Measurements from ENCODE around the gene LRMDA.

LRMDA gene

DNA sequence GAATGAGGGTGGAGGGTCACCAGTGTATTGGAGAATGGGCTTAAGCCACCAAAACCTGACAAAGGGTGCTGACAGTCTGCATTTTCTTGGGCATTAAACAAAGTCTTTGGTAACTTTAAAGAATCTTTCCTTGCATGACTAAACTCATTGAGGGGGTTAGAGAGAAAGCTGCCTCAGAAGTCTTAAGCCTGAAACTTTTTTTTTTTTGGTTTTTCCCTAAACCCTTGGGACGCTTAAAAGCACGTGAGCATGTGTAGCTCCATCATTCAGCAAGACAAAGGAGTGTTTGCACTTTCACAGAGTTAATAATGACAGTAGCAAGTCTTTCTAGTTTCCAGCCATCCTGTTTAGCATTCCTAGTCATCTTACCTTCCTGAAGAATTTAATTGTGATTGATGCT, 110.7 kb downstream of the LRMDA start:
- no peak for DNase-seq (ENCODE audit: low read depth)

DNA sequence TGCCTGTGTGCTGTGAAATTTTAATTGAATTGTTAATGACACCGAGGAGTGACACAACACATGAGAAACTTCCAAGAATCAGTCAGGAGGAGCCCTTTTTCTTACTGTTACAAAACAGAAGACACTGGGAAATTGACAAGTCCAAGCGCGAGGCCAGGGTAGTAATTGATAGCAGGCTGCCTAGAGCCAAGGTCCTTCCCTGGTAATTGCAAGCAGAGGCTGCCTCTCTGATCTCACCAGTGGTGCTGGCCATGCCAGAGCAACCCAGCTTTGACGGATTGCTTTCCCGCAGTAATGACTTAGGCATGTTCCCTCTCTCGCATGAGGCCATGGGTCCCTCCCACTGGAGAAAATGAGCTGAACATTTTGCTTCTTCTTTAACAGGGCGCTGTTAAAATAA, 111.5 kb downstream of the LRMDA start:
- no peak for DNase-seq (ENCODE audit: low read depth)

DNA sequence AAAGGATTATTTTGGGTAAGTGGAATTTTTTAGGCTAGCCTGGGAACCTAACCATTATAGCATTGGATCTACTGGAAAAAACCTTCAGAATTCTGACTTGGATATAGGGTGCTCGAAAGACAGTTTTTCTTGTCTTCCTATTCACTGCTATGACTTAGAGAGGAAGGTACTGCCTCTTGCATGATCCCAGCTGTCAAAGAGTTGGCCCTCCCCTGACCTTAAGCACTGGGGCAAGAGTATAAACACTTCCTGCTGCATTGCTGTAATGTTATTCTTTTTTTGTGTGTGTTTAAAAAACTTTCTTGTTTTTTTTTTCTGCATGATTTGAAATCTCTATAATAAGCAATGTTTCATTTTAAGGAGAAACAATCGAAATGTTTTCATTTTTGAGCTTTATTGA, 113.0 kb downstream of the LRMDA start:
- no peak for DNase-seq (ENCODE audit: low read depth)

DNA sequence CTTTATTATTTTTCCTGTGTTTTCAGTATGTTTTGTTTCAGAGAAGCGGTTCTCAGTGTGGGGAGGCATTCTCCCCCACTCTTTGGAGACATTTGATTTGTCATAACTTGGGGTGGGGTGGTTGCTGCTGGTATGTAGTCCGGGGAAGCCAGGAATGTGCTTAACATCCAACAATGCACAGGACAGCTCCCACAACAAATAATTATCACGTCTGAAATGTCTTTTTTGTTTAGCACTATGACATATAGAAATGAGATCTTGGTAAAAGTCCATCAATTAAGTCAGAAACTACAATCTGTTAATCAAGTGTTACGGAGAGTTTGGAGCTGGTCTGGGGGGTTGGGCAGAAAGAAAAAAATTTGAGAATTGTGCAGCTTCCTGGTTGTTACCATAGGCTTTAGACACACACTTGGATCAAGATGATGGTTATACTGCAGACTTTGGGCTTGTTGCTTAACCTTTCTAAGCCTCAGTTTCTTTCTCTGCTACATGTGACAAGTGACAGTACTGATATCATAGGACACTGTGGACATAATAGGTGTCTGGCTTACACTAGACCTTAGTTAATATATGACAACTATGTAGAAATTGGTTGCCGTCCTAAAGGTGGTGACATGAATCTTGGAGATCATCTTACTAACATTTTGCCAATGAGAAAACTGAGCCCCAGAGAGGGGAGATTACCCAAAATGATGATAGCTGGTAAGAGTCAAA, 113.7 kb downstream of the LRMDA start:
- DNase-seq (ENCODE audit: low read depth) = no peak

DNA sequence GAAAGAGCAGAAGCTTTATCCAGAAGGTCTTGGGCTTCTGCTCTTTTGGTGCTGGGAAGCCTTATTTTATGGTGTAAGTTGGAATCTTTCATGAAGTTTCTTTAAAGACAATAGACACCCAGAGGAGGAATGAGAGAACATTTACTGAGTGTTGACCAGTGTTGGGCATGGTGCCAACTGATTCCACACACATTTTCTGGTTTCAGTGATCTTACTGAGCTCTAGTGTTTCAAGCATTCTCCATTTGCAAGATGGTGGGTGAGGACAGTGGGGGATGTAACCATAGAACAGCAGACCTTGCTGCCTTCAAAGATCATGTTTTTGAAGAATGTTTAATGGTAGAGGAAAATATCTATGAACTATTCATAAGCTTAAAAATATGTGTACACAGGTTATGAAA, 114.6 kb downstream of the LRMDA start:
- no peak for DNase-seq (ENCODE audit: low read depth)

DNA sequence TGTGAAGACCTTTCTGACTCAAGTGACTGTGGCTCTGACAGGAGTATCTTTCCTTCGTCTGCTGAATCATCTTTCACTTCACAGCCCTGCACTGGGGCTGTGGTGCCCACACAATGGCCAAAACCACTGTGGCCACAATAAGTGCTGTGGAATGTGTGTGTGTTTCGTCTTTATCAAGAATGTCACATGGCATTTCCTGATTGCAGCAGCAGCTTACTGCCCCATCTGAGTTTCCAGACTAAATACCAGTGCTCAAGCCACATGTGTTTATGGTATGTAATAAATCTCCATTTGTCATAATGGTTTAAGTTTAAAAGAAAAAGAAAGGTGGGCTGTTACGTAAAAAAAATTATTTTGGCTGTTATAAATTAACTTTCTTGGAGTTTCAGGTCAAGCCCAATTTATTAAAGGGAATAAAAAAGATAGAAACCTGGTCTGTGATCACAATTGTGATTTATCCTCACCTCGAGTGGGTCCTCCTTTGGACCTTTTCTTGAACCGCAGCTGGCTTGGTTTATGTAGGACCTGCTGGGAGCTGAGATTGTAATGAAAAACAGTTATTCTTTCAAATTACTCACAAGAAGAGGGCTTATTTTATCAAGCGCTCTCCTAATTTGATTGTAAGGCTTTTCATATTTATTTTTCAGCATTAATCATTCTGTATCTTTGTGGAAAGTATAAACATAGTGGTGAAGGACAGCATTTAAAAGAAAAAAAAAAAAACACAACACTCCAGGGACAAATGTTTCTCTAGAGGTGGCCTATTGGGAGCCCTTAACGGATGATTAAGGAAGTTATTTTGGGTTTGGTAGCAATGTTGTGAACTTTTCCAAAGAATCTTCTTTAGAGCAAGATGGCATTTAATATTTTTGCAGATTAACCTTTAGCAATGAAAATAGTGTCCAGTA, 116.2 kb downstream of the LRMDA start:
- DNase-seq (ENCODE audit: low read depth) = no peak

DNA sequence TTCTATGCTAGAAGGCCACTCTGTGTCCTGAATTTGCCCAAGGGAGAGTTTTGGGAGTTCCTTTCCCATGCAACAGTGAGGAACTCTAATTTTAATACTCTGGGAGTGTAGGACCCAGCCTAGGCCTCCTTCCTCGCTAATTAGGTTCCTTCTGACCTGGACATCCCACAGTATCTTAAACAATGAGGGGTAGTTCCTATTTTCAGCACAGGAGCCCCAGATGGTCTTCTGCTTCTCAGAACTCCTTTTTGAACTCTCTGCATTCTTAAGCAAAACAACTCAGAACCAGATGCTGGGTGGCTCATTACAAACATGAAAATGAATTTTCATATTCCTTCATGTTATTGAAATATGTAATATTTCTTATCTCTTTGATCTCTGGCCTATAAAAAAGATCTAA, 116.9 kb downstream of the LRMDA start:
- no peak for DNase-seq (ENCODE audit: low read depth)

DNA sequence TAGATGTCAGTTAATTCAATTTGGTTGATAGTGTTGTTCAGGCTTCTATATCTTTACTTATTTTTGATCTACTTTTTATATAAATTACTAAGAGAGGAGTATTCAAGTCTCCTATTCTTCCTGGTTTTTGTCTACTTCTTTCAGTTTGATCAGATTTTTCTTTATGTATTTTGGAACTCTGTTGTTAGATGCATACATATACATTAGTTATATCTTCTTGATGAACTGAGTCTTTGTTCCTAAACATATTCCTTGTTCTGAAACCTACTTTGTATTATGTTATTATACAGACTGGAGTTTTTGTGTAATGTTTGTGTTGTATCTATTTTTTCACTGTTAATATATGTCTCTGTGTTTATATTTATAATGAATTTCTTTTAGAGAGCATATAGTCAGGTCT, 118.8 kb downstream of the LRMDA start:
- DNase-seq (ENCODE audit: low read depth) = no peak

DNA sequence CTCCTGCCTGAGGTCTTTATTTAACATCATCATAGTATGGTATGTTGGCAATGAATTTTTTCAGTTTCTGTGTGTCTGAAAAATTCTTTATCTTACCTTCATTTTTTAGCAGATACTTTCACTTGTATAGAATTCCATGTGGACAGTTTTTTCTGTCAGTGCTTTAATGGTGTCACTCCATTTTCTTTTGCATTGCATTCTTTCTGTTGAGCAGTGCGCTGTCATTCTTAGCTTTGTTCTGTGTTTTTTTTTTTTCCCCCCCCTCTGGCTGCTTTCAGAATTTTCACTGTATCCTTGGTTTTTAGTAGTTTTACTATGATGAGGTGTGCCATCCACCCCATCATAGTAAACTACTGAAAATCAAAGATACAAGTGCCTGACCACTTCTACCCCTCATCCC, 120.7 kb downstream of the LRMDA start:
- DNase-seq (ENCODE audit: low read depth) = no peak

DNA sequence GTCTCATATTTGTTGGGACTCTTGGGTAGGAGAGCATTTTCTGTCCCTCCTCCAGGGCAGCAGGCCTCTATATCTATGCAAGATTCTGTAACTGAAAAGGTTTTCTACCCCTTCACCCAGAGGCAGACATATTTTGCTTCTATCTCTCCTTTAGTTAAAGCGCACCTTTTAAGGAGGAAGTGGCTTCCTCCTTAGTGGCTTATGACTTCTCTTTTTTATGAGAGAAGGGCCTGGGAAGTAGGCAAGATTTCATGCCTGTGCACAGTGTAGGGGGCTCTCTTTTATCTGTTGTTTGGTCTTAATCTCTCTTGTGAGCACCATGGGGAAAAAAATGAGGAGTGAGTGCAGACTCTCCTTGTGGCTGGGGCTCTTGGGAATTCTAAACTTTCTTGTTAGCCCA, 122.1 kb downstream of the LRMDA start:
- DNase-seq (ENCODE audit: low read depth) = no peak

DNA sequence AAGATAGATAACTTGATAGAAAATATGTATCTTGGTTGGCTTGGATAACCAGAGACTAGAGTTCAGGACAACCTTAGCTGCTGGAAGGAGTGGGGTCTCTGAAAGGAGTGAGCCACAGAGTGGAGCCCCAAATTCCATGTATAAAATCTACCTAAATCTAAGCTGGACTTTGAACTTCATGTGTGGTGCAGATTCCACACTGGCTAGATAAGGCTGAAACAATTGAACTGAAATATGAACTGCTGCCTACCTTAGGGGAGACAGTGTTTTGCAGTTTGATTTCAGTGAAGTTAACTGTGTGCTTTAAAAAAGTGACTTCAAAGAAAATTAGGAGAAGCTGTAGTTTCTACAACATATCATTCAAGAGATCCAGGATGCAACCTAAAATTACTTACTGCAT, 123.9 kb downstream of the LRMDA start:
- DNase-seq (ENCODE audit: low read depth) = no peak

DNA sequence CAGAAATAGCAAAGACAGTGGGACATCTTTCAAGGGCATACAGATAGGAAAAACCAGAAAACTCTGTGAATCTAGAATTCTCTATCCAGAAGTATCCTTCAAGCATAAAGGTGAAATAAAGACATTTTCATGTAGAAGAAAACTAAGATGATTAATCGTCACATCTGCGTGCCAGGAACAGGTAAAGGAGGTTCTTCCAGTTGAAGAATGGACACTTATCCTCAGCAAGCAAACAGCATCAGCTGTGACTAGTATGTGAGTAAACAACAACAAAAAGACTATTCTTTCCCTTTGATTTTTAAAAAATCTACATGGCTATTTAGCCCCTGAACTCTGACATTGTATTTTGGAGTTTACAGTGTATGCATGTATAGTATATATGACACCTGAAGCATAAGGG, 124.9 kb downstream of the LRMDA start:
- no peak for DNase-seq (ENCODE audit: low read depth)

DNA sequence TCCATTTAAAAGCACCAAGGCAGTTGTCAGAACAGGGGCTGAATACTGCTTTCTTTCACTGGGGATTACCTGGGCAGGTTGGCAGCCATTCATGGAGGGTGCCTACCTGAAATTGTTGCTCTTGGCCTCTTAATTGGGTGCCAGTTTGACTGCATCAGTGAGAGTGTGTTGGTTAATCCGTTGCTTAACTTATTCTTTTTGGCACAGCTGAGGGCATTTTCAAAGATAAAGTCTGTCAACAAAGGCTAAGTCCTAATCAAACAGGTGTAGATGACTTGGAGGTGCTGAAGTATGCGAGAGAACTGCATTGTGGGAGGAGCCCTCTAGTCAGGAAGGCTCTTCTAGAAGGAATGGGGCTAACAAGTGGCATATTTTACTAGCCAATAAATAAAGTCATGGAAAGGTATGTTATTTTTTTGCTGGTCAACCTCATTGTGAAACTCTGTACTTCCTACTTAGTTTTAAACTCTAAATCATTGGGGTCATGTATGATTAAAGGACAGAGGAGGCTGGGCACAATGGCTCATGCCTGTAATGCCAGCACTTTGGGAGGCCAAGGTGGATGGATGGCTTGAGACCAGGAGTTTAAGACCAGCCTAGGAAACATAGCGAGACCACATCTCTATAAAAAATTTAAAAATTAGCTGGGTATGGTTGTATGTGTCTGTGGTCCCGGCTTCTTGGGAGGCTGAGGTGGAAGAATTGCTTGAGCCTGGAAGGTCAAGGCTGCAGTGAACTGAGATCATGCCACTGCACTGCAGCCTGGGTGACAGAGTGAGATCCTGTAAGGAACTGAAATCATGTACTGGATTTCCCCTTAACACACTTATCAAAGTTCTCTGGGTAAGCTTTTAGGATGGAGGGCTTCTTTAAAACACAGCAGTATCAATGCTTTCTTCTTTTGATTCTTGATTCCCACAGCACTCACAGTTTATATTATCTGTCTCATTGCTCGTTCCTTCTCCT, 134.1 kb downstream of the LRMDA start:
- DNase-seq (ENCODE audit: low read depth) = no peak

DNA sequence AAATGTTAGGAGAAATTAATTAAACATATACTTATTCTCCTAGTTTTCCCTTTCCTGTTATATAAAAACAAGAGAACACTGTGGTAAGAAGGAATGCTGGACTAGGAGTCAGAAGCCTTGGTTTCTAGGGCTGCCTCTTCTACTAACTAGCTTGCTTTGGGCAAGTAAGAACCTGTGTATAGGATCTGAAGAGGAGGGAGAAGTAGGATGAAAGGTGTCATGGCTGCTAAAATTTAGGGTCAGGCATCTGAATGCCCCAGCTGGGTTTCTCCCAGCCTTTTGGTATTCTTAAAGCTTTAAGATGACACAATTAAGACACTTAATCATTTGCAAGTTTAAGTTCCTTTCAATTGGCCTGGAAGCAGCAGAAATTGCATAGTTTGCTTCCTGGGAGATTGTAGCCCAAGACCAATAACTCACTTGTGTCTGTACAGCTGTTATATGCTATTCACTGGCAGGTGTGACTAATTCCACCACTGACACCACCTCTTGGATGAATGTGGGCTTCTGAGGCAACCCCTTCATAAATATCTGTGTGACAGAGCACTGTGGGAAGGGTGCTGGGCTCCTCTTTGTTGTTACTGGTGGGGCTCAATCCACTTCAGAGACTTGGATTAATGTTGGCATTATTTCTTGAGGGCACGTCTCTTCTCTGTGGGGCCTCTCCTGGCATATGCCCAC, 137.2 kb downstream of the LRMDA start:
- DNase-seq (ENCODE audit: low read depth) = no peak

DNA sequence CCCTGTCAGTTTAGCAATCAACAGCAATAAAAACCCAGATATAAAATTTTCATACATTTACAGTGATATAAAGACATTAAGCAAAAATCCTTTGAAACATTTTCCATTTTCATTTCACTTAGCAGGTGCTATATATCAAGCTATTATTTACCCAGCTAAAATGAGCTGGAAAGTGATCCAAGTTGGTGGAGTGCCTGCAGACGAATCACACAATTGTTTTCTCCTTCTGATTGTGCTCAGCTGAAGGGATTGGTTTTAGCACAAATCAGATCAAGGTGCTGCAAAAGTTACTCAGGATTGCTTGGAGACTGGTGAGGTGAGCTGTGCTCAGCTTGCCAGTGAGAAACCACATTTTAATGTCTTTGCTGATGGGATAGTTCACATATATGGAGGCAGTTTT, 138.1 kb downstream of the LRMDA start:
- DNase-seq (ENCODE audit: low read depth) = no peak

DNA sequence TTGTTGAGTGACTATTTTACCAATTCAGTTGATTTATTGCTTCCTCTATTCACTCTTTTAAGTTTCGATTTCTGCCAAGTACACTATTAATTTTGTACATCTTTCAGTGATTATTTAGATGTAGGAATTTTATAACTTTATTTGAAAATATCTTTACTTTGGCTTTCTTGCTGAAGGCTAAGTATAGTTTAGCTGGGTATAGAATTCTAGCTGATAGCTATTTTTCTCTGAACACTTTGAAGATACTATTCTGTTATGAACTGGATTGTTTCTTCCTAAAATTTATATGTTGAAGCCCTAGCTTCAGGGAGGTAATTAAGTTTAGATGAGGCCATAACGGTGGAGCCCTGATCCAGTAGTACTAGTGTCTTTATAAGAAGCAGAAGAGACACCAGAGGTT, 141.1 kb downstream of the LRMDA start:
- DNase-seq (ENCODE audit: low read depth) = no peak

DNA sequence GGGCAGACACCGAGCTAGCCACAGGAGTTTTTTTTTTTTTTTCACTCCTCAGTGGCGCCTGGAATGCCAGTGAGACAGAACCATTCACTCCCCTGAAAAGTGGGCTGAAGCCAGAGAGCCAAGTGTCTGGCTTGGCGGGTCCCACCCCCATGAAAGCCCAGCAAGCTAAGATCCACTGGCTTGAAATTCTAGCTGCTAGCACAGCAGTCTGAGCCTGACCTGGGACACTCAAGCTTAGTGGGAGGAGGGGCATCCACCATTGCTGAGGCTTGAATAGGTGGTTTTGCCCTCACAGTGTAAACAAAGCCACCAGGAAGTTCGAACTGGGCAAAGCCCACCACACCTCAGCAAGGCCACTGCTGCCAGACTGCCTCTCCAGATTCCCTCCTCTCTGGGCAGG, 144.5 kb downstream of the LRMDA start:
- DNase-seq (ENCODE audit: low read depth) = no peak

DNA sequence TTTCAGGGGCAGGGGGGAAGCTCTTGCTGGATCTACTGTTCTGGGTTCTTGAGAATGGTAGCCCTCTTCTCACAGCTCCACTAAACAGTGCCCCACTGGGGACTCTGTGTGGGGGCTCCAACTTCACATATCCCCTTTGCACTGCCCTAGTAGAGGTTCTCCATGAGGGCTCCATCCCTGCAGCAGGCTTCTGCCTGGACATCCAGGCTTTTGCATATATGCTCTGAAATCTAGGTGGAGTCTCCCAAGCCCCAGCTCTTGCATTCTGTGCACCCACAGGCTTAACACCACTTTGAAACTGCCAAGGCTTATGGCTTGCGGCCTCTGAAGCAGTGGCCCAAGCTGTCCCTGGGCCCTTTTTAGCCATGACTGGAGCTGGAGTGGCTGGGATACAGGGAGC, 150.7 kb downstream of the LRMDA start:
- DNase-seq (ENCODE audit: low read depth) = no peak

DNA sequence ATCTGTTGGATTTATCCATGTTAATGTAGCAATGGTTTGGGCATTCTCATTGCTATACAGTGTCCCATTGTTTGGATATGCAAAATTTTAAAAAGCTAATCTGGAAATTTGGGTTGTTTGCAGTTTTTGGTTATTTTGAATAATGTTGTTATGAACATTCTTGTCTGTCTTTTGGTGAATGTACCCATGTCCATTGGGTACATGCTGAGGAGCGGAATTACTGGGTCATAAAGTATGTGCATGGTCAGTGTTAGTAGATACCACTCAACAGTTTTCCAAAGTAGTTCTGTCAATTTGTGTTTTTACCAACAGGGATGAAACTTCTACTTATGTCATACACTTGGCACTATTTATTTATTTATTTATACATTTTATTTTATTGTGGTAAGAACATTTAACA, 153.9 kb downstream of the LRMDA start:
- no peak for DNase-seq (ENCODE audit: low read depth)

DNA sequence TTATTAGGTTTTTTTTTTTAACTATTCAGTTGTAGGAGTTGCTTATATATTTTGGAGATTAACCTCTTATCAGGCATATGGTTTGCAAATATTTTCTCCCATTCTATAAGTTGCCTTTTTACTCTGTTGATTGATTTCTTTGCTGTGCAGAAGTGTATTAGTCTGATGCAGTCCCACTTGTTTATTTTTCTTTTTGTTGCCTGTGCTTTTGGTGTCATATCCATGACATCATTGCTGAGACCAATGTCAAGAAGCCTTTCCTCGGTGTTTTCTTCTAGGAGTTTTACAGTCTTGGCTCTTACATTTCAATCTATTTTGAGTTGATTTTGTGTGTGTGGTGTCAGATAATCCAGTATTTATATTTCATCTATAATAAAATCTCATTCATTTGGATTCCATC, 155.4 kb downstream of the LRMDA start:
- DNase-seq (ENCODE audit: low read depth) = no peak

DNA sequence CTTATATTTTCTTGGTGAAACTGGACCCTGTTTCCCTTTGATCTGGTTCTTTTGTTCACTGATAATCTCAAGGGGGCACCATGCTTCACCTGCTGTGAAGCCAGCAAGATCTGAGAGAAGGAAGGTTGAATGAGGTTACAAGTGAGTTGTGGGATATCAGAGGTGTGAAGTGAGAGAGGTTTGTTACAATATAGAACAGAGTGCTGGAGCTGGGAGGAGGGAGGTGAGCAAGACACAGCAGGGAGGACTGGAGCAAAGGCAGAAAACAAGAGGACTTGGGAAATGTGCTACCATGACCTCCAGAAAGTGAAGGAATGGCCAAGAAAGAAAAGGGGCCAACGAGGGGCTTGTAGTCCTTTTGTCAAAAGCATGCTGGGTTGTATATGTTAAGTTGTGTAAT, 156.6 kb downstream of the LRMDA start:
- DNase-seq (ENCODE audit: low read depth) = no peak

Data from stimulated activated CD8-positive, alpha-beta memory T cell treated with anti-CD3 and anti-CD28 coated beads, Interleukin-7, amount 100 ng/mL, for 24 hours (primary cell).